Measurements from ENCODE around the gene C22orf39.

Gene C22orf39

DNA sequence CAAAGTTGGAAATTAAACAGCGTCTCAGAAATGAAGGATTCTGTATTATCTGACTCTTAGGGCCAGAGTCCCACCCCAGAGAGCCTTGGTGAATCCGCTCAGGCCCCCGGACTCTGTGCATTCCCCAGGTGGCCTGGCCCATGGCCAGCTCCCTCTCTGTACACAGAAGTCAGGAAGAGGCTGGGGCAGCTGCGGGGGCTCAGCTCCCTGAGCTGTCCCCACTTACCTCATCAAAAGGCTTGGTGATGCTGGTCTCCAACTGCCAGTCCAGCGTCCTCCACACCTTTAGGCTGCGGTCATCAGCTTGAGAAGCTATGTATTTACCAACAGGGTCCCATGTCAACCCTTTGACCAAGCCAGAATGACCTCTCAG, 51.0 kb downstream of the C22orf39 start:
- no peak overlapping the region for H3K27ac Mint-ChIP-seq
- H3K4me3 Mint-ChIP-seq: no peak overlapping the region
- peaks cover 58% of the 10 kb centered on the region for H3K36me3 Mint-ChIP-seq (ENCODE audit: low read depth)
- no peaks in the 10 kb centered on the region for H3K9me3 Mint-ChIP-seq
- H3K4me1 Mint-ChIP-seq (ENCODE audit: low read depth): no peaks in the 10 kb centered on the region
- no peaks in the 10 kb centered on the region for H3K27me3 Mint-ChIP-seq

DNA sequence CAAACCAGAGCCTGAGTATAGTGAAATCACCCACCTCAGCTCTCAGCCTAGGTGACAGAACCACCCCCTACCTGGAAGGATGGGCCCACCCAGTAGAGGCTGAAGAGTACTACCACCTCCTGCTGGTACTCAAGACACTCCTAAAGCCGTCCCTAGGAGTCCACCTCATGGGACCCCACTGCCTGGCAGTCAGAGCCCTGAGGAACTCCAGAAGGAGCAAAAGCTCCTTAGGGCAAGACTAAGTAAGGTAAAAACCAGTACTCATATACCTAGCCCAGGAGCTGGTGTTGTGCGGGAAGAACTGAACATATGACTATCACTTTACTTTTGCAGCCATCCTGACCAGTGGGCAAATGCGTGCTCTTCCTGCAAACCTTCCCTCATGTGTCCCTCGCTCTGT, 52.2 kb downstream of the C22orf39 start:
- H3K9me3 Mint-ChIP-seq: no peaks in the 10 kb centered on the region
- no peaks in the 10 kb centered on the region for H3K27me3 Mint-ChIP-seq
- no peak overlapping the region for H3K4me3 Mint-ChIP-seq
- H3K36me3 Mint-ChIP-seq (ENCODE audit: low read depth): peaks cover 55% of the 10 kb centered on the region
- H3K4me1 Mint-ChIP-seq (ENCODE audit: low read depth): no peaks in the 10 kb centered on the region
- no peak overlapping the region for H3K27ac Mint-ChIP-seq

DNA sequence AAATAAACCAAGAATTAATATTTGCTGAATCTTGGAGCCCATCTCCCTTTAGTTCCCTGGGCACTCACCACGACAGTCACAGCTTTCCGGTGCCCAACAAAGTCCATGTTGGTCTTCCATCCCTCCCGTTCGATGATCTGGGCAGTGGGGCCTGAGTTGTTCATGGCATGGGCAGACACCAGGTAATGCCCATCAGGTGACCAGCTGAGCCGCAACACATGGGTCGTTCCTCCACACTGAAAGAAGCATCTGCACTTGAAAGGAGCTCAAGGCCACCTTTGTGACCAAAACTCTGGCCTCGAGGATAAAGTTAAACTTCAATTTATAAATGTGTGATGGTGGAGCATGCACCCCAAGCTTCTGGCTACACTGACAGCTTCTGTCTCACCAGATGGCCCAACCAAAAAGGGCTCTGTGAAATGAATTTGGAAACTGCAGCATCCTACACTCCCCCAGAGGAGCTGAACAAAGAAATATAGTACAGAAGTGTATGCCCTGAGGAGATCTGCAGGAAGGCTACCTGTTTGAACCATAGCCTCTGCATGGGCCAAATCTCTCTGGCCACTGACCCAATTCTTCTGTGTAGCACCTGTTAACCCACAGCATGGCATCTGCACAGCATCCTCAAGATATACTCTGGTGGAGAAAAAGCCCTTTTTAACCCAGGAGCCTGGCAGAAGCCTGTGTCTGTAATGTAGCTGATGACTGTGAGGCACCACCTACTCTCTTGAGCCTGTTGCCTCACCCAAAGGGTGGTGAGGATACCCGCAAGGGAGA, 53.0 kb downstream of the C22orf39 start:
- Mint-ChIP-seq H3K4me3 (no peak overlapping the region), H3K27ac (no peak overlapping the region), H3K4me1 (ENCODE audit: low read depth) (no peaks in the 10 kb centered on the region), H3K36me3 (ENCODE audit: low read depth) (peaks cover 56% of the 10 kb centered on the region), H3K27me3 (no peaks in the 10 kb centered on the region), H3K9me3 (no peaks in the 10 kb centered on the region)

DNA sequence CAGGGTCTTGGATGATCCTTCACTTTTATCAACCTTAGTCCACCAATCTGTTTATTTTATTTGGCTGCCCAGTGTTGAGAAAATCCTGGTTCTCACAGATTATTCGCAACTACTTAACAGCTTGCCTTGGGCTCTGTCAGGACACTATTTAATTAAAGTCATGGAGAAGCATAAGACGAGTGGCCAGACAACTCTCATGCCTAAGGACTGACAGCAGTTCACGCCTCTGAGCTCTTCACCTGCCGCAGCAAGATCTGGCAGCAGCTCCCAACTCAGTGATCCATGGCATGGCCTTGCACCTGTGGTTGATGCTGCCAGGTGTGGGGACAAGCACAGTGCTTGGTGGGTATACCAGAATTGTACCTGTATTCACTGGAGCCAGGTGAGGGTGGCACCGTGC, 53.8 kb downstream of the C22orf39 start:
- Mint-ChIP-seq H3K9me3 (no peaks in the 10 kb centered on the region), H3K36me3 (ENCODE audit: low read depth) (peaks cover 53% of the 10 kb centered on the region), H3K4me1 (ENCODE audit: low read depth) (no peaks in the 10 kb centered on the region), H3K4me3 (no peak overlapping the region), H3K27ac (no peak overlapping the region), H3K27me3 (no peaks in the 10 kb centered on the region)

All from stimulated activated naive CD8-positive, alpha-beta T cell treated with anti-CD3 and anti-CD28 coated beads, Interleukin-15, Interleukin-2, amounts not matched to agents 100 ng/mL and 50 ng/mL, for 24 hours (primary cell).